Cardiac muscle cell (in vitro differentiated cells and primary cell): ENCODE measurements around the gene QRSL1. TPM values are rescaled to one million over a fixed set of nuclear protein-coding genes. Genes with fewer than 3 reads are reported as not detected.

Experiments
- DNase-seq, 2 donors: peaks; one replicate each; pipeline versions ENCODE4 v3.0.0 to v3.0.0-alpha.2; 2010 to 2017; ENCODE audit warnings: low read depth in 1 of 2, low spot score in 1 of 2
- H3K27ac ChIP-seq: fragments of 200-600 bp; sonication (generic); 2 replicates; pipeline ENCODE4 v1.5.1; 2016
- H3K27me3 ChIP-seq: fragments of 200-600 bp; sonication (generic); 2 replicates; pipeline ENCODE4 v1.6.0; 2016; ENCODE audit warnings: control low read depth
- H3K36me3 ChIP-seq: fragments of 200-600 bp; sonication (generic); 2 replicates; pipeline ENCODE4 v1.5.1; 2016; ENCODE audit warnings: control low read depth
- H3K4me1 ChIP-seq: fragments of 200-600 bp; sonication (generic); 2 replicates; pipeline ENCODE4 v1.8.1; 2017; ENCODE audit warnings: low read depth, mild to moderate bottlenecking, mixed run types
- H3K4me3 ChIP-seq: fragments of 200-600 bp; sonication (generic); 2 replicates; pipeline ENCODE4 v1.5.1; 2016; ENCODE audit warnings: mild to moderate bottlenecking
- H3K9me3 ChIP-seq: fragments of 200-600 bp; sonication (generic); 2 replicates; pipeline ENCODE4 v1.5.1; 2017; ENCODE audit warnings: low read depth, mild to moderate bottlenecking, control low read depth
- CTCF ChIP-seq: IDR thresholded peaks from 2 replicates; pipeline ENCODE4 v1.5.1; 2012; ENCODE audit warnings: low read depth, mild to moderate bottlenecking, low read length
- polyA plus RNA-seq: library from polyadenylated mRNA; unstranded; fragments of >200 nt; fragmentation: Nextera tagmentation; extraction: Ambion mirVana; gene quantifications from 2 replicates; pipeline ENCODE4 v1.2.1, GENCODE V29; 2016
- total RNA-seq: library from RNA; depleted of rRNA; stranded (reverse); fragments of >200 nt; gene quantifications from 2 replicates; pipeline ENCODE4 v1.2.3, GENCODE V29; 2016

The QRSL1 gene
- total and polyA plus RNA-seq, 2 experiments from 2014 or later, result 12.6 to 13.6 TPM

- H3K9me3 ChIP-seq, result no peaks in the 10 kb centered on the region
- no peak overlapping the region for H3K27ac ChIP-seq
- no peak for DNase-seq
- H3K4me3 ChIP-seq, result no peak overlapping the region
- peaks cover 13% of the 10 kb centered on the region for H3K4me1 ChIP-seq
- no peaks in the 10 kb centered on the region for H3K27me3 ChIP-seq
- H3K36me3 ChIP-seq, result no peaks in the 10 kb centered on the region
- TF ChIP-seq CTCF, result no peak
Measured at GRCh38 chr6:106612671-106613416, 16.5 kb upstream of the QRSL1 start.

GRCh38 chr6:106613590-106613989, 15.8 kb upstream of the QRSL1 start:
- Histone ChIP-seq H3K9me3 (no peaks in the 10 kb centered on the region), H3K36me3 (no peaks in the 10 kb centered on the region), H3K4me3 (no peak overlapping the region), H3K27ac (no peak overlapping the region), H3K4me1 (peaks cover 13% of the 10 kb centered on the region), H3K27me3 (no peaks in the 10 kb centered on the region)
- DNase-seq, result no peak
- no peak for TF ChIP-seq CTCF

- no peak overlapping the region for H3K27ac ChIP-seq
- no peak for DNase-seq
- H3K27me3 ChIP-seq, result no peaks in the 10 kb centered on the region
- no peak overlapping the region for H3K4me3 ChIP-seq
- H3K9me3 ChIP-seq, result no peaks in the 10 kb centered on the region
- H3K36me3 ChIP-seq, result no peaks in the 10 kb centered on the region
- no peak for TF ChIP-seq CTCF
- peaks cover 13% of the 10 kb centered on the region for H3K4me1 ChIP-seq
Measured at GRCh38 chr6:106614166-106614565, 15.2 kb upstream of the QRSL1 start.

- Histone ChIP-seq H3K4me1 (peaks cover 13% of the 10 kb centered on the region), H3K36me3 (no peaks in the 10 kb centered on the region), H3K9me3 (no peaks in the 10 kb centered on the region), H3K27me3 (no peaks in the 10 kb centered on the region), H3K4me3 (no peak overlapping the region), H3K27ac (no peak overlapping the region)
- DNase-seq, result no peak
- no peak for TF ChIP-seq CTCF
Measured at GRCh38 chr6:106614592-106615257, 14.7 kb upstream of the QRSL1 start.

GRCh38 chr6:106617302-106617701, 12.1 kb upstream of the QRSL1 start:
- H3K9me3 ChIP-seq, result no peaks in the 10 kb centered on the region
- TF ChIP-seq CTCF, result no peak
- H3K27me3 ChIP-seq, result no peaks in the 10 kb centered on the region
- H3K4me3 ChIP-seq, result no peak overlapping the region
- H3K36me3 ChIP-seq, result no peaks in the 10 kb centered on the region
- H3K4me1 ChIP-seq, result peaks cover 10% of the 10 kb centered on the region
- no peak for DNase-seq
- no peak overlapping the region for H3K27ac ChIP-seq
